H1 (cell line): Measurements from ENCODE around the gene ADGRB3.
A peak's percentile ranks its signal among the peaks of the same experiment; 100 is the strongest.

Experiments used
- BACH1 ChIP-seq: IDR thresholded peaks from 2 replicates; pipeline ENCODE4 v1.6.1; 2012; ENCODE audit warnings: low read length, improper control_type of control experiment
- CTCF ChIP-seq, 3 experiments: IDR thresholded peaks; 1 replicate in 2 of 3; 2 replicates in 1 of 3; pipeline versions ENCODE4 v1.5.1 to v1.6.1; 2011; ENCODE audit warnings: low read length in 3 of 3, mild to moderate bottlenecking in 3 of 3, inconsistent platforms in 2 of 3, low read depth in 1 of 3, moderate library complexity in 1 of 3; ENCODE audit not compliant: insufficient read depth in 1 of 3; ENCODE audit errors: control extremely low read depth in 1 of 3
- EZH2 ChIP-seq: fragments of 200-600 bp; sonication (generic); IDR thresholded peaks from 2 replicates; pipeline ENCODE4 v1.7.1; 2012; ENCODE audit warnings: low read depth, mild to moderate bottlenecking, moderate library complexity, low read length, inconsistent platforms; ENCODE audit not compliant: severe bottlenecking
- GTF2F1 ChIP-seq: IDR thresholded peaks from 2 replicates; pipeline ENCODE4 v1.6.1; 2012; ENCODE audit warnings: low read depth, low read length, improper control_type of control experiment, borderline replicate concordance
- NRF1 ChIP-seq: IDR thresholded peaks from 2 replicates; pipeline ENCODE4 v1.6.1; 2011; ENCODE audit warnings: mild to moderate bottlenecking, low read depth, low read length, improper control_type of control experiment
- TEAD4 ChIP-seq: IDR thresholded peaks from 2 replicates; pipeline ENCODE4 v1.6.1; 2012; ENCODE audit warnings: low read depth, low read length, inconsistent platforms, mixed read lengths

GRCh38 chr6:68778356-68779020 is 143.4 kb downstream of the ADGRB3 start:
- TF ChIP-seq TEAD4 (no peak), GTF2F1 (no peak), CTCF (IDR thresholded peaks at IDR 0.05; ENCODE audit: control extremely low read depth in 1 of 3, insufficient read depth in 1 of 3, low read depth in 1 of 3, low read length in 3 of 3) (peak; percentile 35 to 86 (median 86)), EZH2 (no peak), NRF1 (no peak), BACH1 (no peak)
